ENCODE results near the gene OR6C4.

DNA sequence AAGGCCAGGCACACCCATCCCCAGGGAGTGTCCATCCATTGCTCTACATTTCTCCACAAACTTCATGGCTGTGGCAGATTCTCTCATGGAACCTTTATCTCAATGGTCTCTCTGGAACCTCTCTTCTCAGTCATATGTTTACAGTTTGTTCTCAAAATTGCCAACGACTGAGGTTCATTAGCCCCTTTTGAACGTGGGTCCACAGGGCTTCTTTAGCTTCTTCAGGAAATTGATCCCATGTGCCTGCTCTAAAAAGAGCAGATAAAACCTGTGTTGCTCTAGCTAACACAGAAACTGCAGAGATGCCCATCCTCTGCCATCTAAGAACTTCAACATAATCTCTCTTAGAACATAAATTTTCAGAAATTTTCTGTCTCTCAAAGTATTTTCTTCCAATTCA lies at the start of gene OR6C4:
- TF ChIP-seq, protein P1, sequence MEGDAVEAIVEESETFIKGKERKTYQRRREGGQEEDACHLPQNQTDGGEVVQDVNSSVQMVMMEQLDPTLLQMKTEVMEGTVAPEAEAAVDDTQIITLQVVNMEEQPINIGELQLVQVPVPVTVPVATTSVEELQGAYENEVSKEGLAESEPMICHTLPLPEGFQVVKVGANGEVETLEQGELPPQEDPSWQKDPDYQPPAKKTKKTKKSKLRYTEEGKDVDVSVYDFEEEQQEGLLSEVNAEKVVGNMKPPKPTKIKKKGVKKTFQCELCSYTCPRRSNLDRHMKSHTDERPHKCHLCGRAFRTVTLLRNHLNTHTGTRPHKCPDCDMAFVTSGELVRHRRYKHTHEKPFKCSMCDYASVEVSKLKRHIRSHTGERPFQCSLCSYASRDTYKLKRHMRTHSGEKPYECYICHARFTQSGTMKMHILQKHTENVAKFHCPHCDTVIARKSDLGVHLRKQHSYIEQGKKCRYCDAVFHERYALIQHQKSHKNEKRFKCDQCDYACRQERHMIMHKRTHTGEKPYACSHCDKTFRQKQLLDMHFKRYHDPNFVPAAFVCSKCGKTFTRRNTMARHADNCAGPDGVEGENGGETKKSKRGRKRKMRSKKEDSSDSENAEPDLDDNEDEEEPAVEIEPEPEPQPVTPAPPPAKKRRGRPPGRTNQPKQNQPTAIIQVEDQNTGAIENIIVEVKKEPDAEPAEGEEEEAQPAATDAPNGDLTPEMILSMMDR (IDR thresholded peaks at IDR 0.05): no peak
- TF ChIP-seq POLR2A (IDR thresholded peaks at IDR 0.05): no peak

Measured in Peyer's patch (tissue), 4 donors.